Measurements from ENCODE around the gene COL10A1.

- TF ChIP-seq POLR2AphosphoS5 (IDR thresholded peaks at IDR 0.05) (no peak), CTCF (IDR thresholded peaks at IDR 0.05) (no peak), POLR2A (IDR thresholded peaks at IDR 0.05) (no peak), EP300 (IDR thresholded peaks at IDR 0.05) (no peak)
Observed at GRCh38 chr6:116152620-116153019, 26.7 kb upstream of the COL10A1 start.

All from gastroesophageal sphincter (tissue), 3 donors.